GM21619 (cell line): Measurements from ENCODE around the gene XCL2.
A peak's percentile ranks its signal among the peaks of the same experiment; 100 is the strongest.
"Not testable (repeated sequence)": the region's sequence is repeated elsewhere in the genome, so short reads cannot be mapped to it uniquely, and the experiment has no call there.

ENCODE experiments used
- ATAC-seq: cut with Tn5 transposase; IDR thresholded peaks from one replicate; pipeline ENCODE4 v1.9.1; 2021; ENCODE audit not compliant: unreplicated experiment

Gene XCL2

GRCh38 chr1:168560370-168560769, 16.6 kb upstream of the XCL2 start:
- ATAC-seq = no peak

DNA sequence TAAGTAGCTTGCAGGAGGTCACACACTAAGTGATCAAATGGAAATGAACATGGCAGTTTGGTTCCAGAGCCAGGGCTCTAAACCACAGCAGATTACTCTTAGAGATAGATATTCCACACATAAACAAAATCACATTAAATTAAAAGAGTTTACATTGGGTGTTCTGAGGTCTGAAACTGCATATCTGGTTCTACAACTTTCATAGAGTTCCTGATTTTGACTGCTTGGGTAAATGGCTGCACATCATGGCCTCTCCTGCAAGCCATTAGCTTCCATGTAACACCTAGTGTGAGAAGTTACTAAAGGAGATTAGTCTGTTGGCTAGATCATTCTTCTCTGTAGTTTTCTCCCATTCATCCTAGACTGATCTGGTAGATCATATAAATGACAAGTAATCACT, 12.8 kb upstream of the XCL2 start:
- no peak for ATAC-seq

GRCh38 chr1:168555508-168556046, 11.8 kb upstream of the XCL2 start:
- no peak for ATAC-seq

GRCh38 chr1:168554603-168555483, 11.0 kb upstream of the XCL2 start:
- no peak for ATAC-seq

DNA sequence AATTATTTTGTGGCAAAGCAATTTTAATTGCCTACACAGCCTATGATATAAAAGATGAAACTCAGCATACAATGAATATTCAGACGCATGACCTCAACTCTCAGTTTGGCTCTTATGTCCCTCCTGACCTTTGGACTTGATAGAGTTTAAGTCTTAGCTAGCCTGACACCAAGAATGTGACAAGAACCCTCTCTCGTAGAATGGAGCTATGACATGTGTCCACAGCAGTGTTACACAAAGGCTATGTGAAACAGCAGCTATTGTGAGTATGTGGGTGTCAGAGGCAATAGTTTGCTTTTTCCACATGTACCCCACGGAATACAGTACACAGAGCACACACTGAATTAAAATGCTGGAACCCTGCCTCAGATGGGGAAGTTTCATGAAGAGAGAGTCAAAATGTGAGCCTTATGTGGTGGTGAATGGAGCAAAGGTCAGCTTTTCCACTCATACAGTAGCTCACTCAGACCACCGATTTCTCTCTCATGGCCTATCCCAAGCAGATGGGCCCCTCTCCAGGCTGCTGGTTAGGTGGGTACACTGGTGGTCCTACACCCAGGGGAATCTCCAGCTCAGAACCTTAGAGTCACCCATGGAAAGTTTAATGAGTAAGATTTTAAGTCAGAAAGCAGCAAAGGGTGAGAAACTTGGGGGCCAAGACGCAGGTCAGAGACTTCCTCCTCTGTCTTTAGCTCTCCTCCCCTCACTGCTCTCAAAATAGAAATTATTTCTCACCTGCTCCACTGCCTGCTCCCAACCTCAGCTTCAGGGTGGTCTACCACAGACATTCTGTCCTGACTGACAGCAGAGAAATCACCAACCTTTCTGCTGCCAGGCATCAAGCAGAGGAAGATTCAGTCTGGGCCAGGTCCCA, 10.1 kb upstream of the XCL2 start:
- no peak for ATAC-seq

GRCh38 chr1:168552961-168553360, 9.2 kb upstream of the XCL2 start:
- no peak for ATAC-seq

DNA sequence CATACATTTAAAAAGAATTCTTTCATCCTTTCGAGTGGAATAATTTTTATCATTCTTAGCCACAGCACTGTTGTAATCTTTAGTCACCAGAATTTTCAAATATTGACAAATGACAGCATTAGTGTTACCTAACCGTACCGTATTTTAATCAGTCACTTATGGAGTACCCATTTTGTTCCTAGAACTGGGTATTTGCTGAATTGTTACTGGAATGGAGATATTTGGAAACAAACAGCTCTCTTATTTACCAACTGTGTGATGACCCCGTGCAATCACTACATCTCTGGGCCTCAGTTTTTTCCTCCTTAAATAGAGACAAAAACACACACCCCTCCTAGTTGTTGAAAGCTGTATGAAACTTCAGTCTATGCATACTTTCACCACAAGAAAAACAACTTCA, 7.9 kb upstream of the XCL2 start:
- ATAC-seq = no peak

DNA sequence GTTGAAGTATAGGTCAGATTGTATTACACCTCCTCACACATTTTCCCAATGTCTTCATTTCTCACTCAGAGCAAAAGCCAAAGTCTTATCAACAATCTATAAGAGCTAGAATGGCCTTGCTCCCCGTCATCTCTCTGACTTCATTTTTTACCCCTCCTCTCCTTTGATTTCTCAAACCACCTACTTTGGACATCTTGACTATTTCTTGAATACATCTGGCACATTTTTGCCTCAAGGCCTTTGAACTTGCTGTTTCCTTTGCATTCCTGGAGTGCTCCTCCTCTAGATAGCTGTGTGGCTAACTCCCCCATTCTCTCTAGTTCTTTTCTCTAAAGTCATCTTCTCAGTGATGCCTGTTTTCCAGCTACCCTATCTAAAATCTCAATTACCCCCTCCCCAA, 7.2 kb upstream of the XCL2 start:
- no peak for ATAC-seq

DNA sequence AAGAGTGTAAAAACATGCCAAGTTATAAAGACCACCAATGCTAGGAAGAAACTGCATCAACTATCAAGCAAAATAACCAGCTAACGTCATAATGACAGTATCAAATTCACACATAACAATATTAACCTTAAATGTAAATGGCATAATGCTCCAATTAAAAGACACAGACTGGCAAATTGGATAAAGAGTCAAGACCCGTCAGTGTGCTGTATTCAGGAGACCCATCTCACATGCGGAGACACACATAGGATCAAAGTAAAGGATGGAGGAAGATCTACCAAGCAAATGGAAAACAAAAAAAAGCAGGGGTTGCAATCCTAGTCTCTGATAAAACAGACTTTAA, 2.7 kb upstream of the XCL2 start:
- ATAC-seq = not testable (repeated sequence)

- not testable (repeated sequence) for ATAC-seq
These were observed 2.1 kb upstream of the XCL2 start for GRCh38 chr1:168545678-168546552.

DNA sequence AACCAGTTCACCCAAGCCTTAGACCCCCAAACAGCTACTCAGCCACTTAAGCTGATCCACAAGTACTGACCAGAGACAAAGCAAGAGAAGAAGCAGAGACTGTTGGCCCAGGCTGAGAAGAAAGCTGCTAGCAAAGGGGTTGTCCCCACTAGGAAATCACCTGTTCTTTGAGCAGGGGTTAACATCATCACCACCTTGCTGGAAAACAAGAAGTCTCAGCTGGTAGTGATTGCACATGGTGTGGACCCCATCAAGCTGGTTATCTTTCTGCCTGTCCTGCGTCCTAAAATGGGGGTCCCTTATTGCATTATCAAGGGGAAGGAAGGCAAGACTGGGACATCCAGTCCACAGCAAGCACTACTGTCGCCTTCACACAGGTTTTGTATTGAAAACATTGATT, 819 bp downstream of the XCL2 start:
- ATAC-seq = not testable (repeated sequence)

GRCh38 chr1:168540798-168541197, 3.0 kb downstream of the XCL2 start:
- ATAC-seq = not testable (repeated sequence)

DNA sequence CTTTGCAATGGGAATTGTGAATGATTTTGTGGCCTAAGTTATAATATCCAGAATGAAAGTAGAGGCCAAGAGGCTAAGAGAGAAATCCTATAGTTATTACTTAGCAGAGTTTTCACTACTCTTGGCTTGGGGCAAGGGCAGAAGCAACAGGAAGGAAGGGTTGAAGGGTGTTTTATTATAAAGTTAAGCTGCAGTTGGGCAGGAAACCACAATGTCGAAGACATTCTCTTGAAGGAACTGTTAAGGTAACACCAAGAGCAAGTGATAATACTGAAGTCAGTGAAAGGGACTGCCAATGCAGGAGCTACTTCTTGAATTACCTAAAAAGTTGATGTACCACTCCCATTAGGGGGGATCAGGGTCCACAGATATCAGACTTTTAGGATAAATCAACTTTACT, 8.3 kb downstream of the XCL2 start:
- ATAC-seq = peak; percentile 94

DNA sequence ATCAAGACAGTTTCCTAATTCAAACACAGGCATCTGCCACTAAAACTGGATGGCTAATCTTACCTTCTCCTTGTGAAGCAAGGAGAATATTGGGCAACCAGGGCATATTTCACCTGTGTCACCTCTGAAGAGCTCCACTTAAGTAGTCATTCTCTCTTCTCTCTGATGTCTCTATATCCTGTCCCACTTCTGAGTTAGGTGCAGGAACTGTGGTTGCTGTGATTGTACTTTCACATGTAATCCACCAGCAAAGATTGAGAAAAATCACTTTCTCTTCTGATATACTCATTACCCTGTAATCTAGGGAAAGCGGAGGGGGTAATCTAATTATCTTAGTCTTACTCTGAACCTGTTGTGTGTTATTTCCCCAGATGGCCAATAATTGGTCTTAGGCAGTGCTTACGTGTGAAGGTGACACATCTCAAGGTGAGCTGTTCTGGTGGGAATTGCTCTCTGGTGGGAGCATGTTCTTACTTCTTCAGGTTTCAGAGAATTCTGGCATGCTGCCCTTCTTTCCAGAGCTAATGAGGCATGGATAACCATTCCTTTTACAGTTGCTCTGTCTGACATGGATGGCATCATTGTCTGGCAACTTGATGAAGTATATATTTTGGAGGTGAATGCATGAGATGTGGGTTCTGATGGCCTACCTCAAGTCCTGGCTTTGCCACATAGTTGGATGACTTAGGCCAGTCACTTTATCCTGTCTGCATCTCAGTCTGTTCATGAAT, 12.0 kb downstream of the XCL2 start:
- no peak for ATAC-seq

DNA sequence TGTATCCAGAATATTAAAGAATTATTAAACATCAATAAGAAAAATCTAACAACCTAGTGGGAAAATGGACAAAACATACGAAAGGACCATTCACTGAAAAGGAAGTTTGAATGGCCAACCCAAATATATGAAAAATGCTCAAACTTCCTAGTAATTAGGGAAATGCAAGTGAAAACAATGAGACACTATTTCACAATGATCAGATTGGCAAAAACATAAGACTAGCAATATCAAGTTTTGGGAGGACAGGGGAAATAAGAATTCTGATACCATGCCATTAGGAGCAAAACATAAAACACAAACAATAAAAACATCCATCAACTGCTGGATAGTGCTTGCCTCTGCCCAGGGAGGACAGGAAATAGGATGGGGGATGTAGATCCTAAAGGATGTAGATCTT, 14.3 kb downstream of the XCL2 start:
- no peak for ATAC-seq

- no peak for ATAC-seq
These were observed 22.3 kb downstream of the XCL2 start for GRCh38 chr1:168521401-168522000.

DNA sequence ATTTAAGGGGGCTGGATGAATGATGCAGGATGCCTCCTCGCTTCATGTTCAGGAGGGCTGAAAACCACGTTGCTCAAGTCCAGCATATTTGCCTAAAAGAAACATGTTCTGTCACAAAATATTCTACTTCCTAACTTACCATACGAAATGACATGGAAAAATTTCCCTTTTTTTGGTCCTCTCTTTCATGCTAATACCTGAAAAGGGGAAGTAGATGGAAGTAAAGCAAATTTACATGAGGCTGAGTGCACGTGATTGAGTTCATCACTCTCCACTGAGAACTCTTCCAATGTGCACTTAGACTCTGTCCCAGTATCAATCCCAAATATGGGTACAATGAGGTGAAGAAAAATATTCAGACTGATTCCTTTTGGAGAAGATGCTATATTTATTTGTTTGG, 23.0 kb downstream of the XCL2 start:
- ATAC-seq = no peak

DNA sequence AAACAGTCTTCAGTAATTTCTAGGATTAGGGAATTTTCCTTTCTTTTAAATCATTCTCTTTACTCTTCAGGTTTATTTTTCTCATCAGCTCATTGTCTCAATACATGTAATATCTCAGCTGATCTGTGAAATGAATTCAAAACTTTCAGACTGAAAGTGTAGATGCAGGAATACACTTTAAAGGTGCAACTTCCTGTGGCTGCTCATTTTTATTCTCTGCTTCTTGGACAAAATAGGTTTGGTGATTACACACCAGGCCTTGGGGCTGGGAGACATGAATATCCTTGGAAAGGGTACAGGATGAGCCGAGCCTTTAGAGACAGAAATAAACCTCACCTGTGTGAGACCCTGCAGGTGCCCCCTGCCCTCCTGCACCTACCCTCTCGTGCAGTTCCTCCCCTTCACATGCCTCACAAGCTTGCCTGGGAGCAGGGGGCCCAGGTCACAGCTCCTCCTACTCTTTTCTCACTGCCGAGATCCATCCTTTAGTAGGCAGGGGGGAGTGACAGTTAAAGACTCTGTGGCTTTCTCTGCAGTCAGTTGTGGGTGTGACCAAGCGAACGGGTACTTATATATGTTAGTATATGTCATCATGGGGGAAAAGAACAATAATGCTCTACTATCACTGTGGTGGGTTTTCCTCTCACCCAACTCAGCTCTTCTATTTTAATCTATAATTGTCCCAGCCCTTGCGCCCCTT, 23.6 kb downstream of the XCL2 start:
- no peak for ATAC-seq

GRCh38 chr1:168518813-168519212, 25.0 kb downstream of the XCL2 start:
- no peak for ATAC-seq
